ENCODE data around the gene KIT.

Gene KIT

GRCh38 chr4:54660591-54660990 lies 2.8 kb downstream of the KIT start:
- DNase-seq (ENCODE audit: low spot score): no peak

- DNase-seq (ENCODE audit: low spot score): no peak
Measured at GRCh38 chr4:54661169-54661568, 3.4 kb downstream of the KIT start.

- DNase-seq (ENCODE audit: low spot score): no peak
Measured at GRCh38 chr4:54661686-54662085, 3.9 kb downstream of the KIT start.

- no peak for DNase-seq (ENCODE audit: low spot score)
Measured at GRCh38 chr4:54662123-54662522, 4.4 kb downstream of the KIT start.

GRCh38 chr4:54662901-54663585 lies 5.3 kb downstream of the KIT start:
- no peak for DNase-seq (ENCODE audit: low spot score)

GRCh38 chr4:54664400-54664799 lies 6.6 kb downstream of the KIT start:
- no peak for DNase-seq (ENCODE audit: low spot score)

- no peak for DNase-seq (ENCODE audit: low spot score)
Measured at GRCh38 chr4:54668014-54668611, 10.4 kb downstream of the KIT start.

GRCh38 chr4:54669831-54670230 lies 12.1 kb downstream of the KIT start:
- DNase-seq (ENCODE audit: low spot score): no peak

- no peak for DNase-seq (ENCODE audit: low spot score)
Measured at GRCh38 chr4:54675721-54676461, 18.1 kb downstream of the KIT start.

- no peak for DNase-seq (ENCODE audit: low spot score)
Measured at GRCh38 chr4:54676658-54677057, 18.9 kb downstream of the KIT start.

- DNase-seq (ENCODE audit: low spot score): no peak
Measured at GRCh38 chr4:54677416-54677815, 19.7 kb downstream of the KIT start.

GRCh38 chr4:54677853-54678650 lies 20.3 kb downstream of the KIT start:
- no peak for DNase-seq (ENCODE audit: low spot score)

- DNase-seq (ENCODE audit: low spot score): no peak
Measured at GRCh38 chr4:54678826-54679225, 21.1 kb downstream of the KIT start.

- no peak for DNase-seq (ENCODE audit: low spot score)
Measured at GRCh38 chr4:54679813-54680212, 22.1 kb downstream of the KIT start.

GRCh38 chr4:54683616-54684346 lies 26.0 kb downstream of the KIT start:
- DNase-seq (ENCODE audit: low spot score): peak; percentile 41

GRCh38 chr4:54685810-54686209 lies 28.1 kb downstream of the KIT start:
- DNase-seq (ENCODE audit: low spot score): no peak

GRCh38 chr4:54687887-54688841 lies 30.4 kb downstream of the KIT start:
- no peak for DNase-seq (ENCODE audit: low spot score)

- DNase-seq (ENCODE audit: low spot score): no peak
Measured at GRCh38 chr4:54695337-54695736, 37.6 kb downstream of the KIT start.

GRCh38 chr4:54695788-54696187 lies 38.0 kb downstream of the KIT start:
- DNase-seq (ENCODE audit: low spot score): no peak

GRCh38 chr4:54696649-54697048 lies 38.9 kb downstream of the KIT start:
- DNase-seq (ENCODE audit: low spot score): no peak

- no peak for DNase-seq (ENCODE audit: low spot score)
Measured at GRCh38 chr4:54700986-54701385, 43.2 kb downstream of the KIT start.
